HG02973 (cell line): ENCODE data around the gene MN1.

Source experiments
- ATAC-seq: cut with Tn5 transposase; IDR thresholded peaks from one replicate; pipeline ENCODE4 v1.9.1; 2021; ENCODE audit warnings: moderate library complexity; ENCODE audit not compliant: unreplicated experiment

The MN1 gene

DNA sequence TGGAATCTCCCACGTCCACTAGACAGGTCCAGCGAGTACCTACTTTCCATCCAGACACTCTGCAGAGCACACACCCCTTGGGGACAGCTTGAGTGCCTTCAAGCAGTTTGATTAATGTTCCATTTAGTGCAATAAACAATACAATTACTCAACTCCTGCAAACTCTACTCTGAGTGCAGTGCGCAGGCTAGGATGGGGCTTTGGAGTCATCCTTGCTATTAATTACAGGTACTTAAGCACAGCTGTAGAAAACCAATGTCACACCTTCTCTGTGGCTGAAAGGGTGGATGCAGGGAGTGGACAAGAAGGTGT is 82.6 kb downstream of the MN1 start:
- ATAC-seq, result no peak

DNA sequence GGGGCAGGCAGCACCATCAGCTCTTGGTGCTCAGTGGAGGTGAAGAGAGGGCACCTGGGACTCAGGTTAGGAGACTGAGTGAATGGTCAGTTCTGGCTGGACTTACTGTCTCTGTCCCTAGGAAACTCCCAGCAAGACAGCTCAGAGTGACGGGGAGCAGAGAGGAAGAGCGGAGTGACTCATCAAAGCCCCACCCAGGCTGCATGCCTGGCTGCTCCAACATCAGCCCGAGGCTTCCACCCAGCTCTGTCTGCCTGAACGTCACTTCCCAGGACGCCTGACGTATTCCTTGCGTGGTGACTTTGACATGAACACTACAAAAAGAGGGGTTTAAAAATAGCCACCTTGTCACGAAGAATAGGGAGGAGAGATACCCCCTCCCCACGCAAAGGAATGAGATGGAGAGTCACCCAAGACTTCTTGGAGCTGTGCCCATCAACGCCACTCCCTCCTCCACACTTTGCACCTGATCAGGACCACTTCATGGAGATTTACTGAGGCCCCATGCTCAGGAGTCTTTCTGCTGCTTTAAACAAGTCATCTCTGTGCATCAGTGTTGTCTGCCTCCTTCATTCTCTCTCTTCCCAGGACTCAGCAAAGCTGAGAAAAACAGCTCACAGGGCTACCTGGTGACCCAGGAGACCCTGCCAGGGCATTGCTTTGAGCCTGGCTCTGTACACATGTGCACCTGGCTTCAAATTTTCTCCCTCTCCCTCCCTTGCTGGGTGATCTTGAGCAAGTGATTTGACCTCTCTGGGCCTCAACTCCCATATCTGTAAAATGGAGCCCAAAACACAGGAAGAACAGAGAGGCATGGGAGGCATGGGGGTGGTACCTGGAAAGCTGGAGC is 83.1 kb downstream of the MN1 start:
- no peak for ATAC-seq

DNA sequence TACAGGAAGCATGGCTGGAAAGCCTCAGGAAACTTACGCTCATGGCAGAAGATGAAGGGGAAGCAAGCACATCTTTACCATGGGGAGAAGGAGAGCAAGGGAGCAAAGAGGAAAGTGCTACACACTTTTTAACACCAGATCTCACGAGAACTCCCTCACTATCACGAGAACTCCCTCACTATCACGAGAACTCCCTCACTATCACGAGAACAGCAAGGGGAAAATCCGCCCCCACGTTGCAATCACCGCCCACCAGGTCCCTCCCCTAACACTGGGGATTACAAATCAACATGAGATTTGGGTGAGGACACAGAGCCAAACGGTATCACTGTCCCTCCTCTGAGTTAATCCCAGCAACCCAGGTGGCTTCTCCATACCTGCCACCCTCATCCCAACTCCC is 84.5 kb downstream of the MN1 start:
- no peak for ATAC-seq

DNA sequence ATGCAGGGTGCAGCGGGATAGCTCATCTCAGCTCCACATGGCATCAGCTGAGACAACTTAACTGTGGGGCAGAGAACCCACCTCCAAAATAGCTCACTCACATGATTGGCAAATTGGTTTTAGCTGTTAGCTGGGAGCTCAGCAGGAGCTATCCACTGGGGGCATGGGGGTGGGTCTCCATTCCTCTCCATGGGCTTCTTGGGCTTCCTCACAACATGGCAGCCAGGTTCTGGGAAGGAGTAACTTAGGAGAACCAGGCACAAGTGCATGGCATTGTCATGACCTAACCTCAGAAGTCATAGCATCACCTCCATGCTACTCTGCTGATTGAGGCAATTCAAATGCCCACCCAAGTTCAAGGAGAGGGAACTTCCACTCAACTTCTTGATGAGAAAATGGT is 85.5 kb downstream of the MN1 start:
- no peak for ATAC-seq

DNA sequence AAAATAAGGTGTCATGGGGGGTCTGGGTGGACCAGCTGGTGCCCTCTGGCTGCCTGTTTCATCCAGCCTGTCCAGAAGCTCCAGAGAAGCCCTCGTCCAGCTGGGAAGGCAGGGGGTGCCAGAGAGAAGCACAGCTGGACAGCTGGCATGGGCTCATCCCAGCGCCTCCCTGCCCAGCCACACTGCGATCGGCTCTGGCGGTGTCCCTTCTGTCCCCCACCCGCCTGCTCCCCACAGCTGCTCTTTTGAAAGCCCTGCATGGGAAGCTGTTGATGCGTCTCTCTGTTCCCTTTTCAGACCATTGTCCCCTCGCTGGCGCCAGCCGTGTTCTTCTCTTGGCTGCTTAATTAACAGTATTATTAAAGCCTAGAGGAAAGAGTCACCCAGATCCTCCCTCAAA is 86.5 kb downstream of the MN1 start:
- no peak for ATAC-seq

DNA sequence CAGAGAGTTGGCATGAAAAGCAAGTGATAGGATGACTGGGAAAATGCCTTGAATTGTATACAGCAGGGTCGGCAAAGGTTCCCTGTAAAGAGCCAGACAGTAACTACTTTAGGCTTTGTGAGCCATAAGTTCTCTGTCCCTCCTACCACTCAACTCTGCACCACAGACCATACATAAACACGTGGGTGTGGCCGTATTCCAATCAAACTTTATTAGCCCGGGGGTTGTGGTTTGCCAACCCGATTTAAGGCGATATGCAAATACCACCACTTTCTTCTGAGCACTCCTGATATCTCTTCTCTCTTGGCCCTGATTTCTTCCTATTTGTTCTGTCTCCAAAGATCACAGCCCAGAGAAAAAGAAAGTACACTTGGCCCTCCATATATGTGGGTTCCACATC is 87.5 kb downstream of the MN1 start:
- no peak for ATAC-seq

DNA sequence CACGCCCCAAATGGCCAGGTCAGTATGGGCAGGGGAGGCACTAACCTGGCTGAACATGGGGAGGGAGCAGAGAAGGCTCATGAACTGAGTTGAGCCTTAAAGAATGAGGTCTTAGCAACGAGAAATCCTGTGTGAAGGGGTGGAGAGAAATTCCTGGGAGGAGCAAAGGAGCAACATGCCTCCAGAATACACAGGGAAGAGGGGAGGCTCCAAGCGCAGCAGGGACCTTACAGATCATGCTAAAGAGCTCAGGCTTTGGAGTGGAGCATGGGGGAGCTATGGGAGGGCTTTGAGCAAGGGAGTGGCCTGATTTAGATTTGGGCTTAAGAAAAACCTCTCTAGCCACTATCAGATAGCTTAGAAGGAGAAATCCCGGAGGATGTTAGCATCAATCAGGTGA is 88.1 kb downstream of the MN1 start:
- ATAC-seq, result no peak

DNA sequence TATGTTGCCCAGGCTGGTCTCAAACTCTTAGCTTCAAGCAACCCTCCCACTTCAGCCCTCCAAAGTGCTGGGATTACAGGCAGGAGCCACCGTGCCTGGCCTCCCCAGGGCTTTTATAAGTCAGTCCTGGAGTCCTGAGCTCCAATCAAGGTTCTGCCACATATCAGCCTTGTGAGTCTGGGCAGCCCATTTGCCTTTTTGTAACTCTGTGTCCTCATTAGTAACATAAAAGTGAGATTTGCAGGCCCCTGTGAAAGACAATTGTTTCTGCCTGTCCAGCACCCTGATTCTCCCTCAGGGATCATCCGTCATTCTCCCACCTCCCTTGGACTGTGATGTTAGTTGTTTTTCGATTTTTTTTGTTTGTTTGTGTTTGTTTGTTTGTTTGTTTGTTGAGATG is 89.8 kb downstream of the MN1 start:
- ATAC-seq, result no peak

DNA sequence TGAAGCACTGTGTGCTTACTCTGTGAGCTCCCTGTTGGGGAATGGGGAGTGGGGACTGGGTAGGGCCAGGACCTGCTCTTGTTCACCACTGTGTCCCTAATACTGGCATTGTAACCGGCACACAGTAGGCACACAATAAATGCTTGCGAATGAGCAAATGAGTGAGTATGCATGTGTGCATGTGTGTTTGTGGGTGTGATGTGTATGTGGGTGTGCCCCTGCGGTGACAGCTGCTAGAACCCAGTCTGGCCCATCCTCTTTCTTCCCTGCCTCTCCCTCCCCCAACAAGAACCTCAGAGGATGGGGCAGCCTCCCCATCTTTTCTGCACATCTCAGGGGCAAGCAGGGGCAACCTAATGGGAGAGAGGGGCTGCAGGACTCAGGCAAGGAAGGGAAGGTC is 90.5 kb downstream of the MN1 start:
- ATAC-seq, result no peak

DNA sequence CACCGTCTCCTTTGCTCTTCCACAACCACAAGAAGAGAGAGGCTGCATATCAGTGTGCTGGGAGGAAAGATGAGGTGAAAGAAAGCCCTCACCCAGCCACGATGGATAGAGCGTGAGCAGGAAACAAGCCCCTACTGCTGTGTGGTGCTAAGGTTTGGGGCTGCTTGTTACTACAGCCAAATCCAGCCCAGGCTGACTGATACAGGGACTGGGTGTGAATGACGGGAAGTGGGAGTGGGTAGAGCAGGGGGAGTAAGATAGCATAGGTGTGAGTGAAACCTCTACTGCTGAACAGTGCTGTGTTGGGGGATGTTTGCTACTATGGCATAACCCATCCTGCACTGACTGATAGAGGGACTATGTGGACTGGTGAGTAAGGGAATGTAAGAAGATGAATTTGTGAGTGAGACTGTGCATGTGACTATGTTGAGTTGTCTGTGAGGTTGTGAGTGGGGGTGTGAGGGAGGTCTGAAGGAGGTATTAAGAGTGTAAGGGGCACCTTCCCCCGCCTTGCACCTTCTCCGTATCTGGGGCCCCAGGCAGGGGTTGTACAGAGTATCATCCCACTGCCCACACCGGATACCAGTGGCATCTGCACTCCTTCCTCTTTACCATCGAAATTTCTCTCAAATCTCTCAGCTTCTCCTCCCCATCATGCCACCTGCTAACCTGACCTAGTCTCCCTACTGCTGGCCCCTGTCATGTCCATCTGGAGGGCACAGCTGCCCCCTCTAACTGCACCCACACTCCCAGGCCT is 91.5 kb downstream of the MN1 start:
- no peak for ATAC-seq

DNA sequence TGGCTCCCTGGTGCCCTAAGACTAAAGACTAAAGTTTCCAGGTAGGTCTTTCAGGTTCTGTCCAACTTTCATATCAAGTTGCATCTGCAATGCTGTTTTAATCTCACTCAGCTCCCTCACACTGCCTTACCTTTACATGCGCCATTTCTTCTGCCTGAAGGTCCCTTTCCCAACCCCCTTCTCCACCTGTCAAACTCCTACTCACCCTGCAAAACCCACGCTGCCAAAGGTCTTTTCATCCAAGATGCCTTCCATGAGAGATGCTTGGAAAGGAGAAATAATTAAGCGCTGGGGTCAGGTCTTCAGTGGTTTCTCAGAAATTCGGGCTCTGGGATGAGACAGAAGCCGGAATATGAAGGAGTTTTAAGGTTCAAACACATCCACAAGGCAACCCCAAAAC is 95.1 kb downstream of the MN1 start:
- no peak for ATAC-seq

DNA sequence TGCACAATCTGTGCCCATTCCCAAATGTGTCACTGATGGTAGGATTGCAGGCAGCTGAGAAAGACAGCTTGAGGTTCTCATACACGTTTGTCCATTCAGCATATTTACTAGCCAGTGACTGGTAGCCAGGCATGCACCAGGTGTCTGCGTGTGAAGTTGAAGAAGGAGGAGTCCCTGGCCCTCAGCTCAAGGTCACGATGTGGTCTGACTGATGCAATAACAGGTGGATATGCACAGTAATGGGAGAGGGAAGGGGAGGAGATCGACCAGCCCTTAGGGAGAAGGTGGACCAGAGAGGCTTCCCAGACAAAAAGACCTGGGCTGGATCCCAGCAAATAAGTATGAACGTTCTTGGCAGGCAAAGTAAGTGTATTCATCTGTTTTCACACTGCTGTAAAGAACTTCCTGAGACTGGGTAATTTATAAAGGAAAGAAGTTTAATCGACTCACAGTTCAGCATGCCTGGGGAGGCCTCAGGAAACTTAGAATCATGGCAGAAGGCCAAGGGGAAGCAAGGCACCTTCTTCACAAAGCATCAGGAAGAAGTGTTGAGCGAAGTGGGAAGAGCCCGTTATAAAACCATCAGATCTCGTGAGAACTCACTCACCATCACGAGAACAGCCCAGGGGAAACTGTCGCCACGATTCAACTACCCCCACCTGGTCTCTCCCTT is 96.0 kb downstream of the MN1 start:
- no peak for ATAC-seq

DNA sequence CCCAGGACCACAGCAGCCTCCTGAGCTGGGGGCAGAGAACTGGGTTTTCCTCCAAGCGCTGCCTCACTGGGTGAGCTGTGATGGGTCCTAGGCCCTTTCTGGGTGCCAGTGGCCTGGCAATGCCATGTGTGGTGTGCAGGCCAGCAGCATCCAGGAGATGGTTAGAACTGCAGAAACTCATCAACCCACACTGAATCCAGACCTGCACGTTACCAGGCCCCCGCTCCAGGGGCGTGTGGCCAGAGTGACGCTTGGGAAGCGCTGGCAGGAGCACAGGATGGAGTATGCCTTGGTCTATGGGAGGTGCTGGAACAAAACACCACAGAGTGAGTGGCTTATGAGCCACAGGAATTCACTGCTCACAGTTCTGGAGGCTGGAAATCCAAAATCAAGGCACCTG is 97.0 kb downstream of the MN1 start:
- no peak for ATAC-seq

DNA sequence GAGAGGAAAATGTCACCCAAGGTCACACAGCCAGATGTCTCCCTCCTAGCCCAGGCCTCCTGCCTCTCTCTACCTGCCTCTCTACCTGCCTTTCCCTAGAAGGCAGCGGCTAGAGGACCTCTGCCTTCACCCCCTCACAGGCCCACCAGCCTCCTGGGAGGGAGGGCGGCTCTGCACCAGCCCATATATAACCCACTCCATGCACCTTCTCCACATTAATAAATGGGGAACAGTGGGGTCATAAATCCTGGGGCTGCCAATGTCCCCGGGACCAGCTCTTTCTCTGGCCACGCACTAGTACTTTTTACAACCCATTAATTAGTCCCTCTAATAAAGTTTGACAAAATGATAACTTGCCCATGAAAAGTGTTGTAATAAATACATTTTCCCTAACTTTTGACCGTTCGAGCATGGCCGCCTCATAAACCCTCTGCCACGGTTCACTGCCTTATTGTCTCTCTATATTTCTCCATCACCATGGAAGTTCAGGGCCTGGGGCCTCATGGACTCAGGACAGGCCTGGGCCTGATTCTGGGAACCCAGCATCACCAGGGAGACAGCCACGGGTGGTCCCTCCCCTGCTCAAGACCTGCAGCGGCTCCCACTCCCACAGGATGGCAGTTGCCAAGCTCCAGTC is 102.1 kb downstream of the MN1 start:
- no peak for ATAC-seq

DNA sequence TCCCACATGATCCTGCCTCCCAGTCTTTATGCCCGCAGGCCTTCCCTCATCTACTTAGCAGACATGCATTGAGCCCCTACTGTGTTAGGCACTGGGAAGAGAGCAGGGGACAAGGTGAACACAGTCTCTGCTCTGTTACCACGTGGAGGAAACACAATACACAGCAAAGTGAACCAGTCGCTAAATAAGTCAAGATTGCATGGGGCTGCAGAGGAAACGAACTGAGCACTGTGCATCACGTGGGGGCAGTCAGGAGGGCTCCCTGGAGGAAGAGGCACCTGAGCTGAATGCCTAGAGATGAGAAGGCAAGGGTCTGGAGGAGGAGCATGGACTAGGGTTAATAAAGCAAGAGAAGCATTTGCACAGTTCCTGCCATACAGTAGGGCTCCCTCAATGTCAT is 102.7 kb downstream of the MN1 start:
- no peak for ATAC-seq
